ENCODE measurements around the gene MEIS2.

Gene MEIS2

DNA sequence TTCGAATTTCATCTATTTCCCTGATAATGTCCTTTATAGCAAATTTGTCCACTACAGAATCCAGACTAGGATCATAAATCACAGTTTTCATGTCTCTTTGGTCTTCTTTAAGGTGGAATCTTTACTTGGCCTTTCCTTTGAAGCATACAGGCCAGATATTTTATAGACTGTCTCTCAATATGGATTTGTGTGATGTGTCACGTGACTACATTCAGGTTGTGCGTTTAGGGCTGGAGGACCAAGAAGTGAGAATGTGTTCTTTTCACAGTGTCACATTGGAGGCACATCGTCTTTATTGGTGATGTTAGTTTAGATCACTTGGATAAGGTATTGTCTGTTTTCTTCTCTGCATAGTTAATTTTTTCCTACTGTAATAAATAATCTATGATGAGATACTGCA lies 232.9 kb downstream of the MEIS2 start:
- DNase-seq = no peak

DNA sequence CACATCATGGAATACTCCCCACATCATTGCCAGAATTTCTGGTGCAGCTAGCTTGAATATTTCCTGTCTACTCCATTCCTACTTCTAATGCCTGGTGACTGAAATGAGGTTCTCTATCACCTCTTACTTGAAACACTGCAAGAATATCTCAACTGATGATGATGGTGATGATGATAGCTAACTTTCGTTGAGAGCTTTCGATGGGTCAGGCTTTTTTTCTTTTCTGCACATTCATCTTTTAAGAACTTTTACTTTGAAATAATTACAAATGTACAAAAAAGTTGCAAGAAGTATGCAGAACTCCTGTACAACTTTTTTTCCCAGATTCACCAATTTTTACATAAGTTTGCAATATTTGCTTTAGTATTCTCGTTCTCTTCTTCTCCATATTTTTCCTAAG lies 233.5 kb downstream of the MEIS2 start:
- DNase-seq = no peak

GRCh38 chr15:36863570-36863969 lies 236.8 kb downstream of the MEIS2 start:
- DNase-seq = no peak

DNA sequence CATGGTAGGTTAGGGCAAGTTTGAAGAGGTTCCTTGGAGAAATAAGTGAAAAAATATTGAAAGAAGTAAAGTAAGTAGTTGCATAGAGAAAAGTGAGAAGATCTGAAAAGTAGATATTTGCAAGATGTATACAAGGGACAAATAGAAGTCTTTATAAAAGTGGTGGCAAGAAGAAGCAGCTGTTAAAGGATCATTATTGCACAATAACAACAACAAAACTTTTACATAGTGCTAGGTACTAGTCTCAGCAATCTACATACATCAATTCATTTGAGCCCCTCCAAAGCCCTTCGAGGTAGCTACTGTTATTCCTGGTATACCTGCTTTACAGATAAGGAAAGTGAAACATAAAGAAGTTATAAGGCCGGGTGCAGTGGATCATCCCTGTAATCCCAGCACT lies 239.6 kb downstream of the MEIS2 start:
- DNase-seq = no peak

DNA sequence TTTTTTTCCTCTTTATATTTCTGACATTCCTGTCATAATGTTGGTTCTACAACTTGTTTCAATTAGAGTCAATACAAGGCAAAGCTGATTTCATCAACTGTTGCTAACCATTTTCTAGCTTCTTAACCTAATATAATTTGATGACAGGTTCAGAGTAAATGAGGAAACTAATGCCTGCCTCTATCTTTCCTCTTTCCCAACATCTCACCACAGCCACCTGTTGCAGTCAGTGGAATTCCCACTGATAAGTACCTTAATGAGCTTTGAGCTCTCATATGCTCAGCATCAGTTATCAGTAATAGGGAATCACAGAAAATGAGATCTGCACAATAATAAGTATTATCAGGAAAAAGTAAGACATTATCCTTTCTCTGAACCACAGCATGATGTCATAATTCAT lies 241.9 kb downstream of the MEIS2 start:
- no peak for DNase-seq

GRCh38 chr15:36856339-36856973 lies 243.9 kb downstream of the MEIS2 start:
- no peak for DNase-seq

- no peak for DNase-seq
Measured at GRCh38 chr15:36850864-36851263, 249.5 kb downstream of the MEIS2 start.

DNA sequence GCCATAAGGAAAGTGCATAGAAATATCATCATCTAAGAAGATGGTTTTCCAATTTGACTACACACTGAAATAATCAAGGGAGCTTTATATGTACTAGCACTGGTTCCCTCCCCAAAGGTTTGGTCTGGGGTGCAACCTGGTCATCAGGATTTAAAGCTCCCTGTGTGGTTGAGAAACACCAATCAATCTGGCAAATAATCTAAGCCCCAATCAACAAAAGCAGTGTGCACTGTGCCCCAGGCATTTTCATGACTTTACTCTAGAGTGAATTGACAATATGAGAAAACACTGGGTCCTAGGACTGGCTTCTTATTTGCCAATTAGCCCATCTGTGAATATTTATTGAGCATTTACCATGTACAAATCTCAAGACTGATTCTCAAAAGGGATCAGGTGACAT lies 255.1 kb downstream of the MEIS2 start:
- DNase-seq = peak; percentile 7

DNA sequence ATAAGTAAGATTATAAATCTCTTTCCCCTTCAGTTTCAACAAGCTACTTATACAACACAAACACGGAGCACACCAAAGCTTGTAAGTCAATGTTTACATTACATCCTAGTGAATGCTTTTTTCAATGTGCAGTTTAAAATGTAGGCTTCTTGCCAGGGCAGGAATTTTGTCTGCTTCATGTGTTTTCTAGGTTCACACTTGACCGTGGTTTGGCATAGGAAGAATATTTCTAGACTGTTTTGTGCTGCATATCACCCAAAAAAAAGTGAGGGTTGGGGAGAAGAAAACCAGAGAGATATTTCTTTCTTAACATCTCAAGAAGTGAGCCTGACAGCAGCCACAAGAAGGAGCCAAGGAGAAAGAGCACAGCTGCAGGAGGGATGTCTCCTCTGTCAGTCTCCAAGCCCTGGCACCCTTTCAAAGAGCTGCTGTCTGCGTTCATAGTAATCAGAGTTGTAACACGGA lies 255.8 kb downstream of the MEIS2 start:
- peak; percentile 23 for DNase-seq

DNA sequence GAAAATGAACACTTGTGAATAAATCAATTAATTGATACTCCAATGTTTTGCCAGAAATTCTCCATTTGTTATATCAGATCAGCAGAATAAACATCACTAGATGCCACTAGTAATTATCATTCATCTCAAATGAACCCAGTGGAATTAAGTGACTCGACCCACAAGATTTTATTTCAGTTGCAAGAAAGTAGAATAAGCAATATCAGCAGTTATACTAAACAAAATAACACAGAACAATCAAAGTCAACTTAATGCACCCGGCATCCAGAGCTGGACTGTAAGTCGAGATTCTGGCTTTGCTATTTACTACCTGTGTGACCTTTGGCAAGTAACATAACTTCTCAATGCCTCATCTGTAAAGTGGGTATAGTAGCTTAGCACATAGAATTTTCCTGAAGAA lies 256.5 kb downstream of the MEIS2 start:
- no peak for DNase-seq

DNA sequence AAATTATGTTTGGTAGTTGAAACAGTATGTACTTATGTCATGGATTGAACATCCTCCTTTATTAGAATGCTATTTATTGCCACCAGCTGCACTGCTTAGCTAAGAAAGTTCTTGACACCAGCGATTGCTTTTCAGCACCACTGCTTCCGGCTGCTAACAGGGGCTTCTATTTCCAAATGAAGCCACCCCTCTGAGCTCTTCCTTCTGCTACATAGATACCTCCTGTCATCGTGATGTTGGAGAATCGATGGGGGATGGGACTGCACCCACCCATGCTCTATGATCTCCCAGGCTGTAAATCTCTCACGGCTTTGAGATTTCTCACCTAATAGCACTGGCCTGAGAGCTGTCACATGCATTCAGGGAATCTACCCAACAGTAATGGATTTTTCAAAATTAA lies 259.2 kb downstream of the MEIS2 start:
- no peak for DNase-seq

All from NCI-H146 (cell line).